ENCODE results near the gene LRRC2.

Gene LRRC2

GRCh38 chr3:46503200-46503874, 62.8 kb downstream of the LRRC2 start:
- H4K20me1 ChIP-seq (ENCODE audit: insufficient read depth, low read length) = no peaks in the 10 kb centered on the region
- H3K9me2 ChIP-seq (replicated peaks; ENCODE audit: insufficient read depth, low read length) = no peaks in the 10 kb centered on the region
- no peaks in the 10 kb centered on the region for H3F3A ChIP-seq (ENCODE audit: insufficient read depth, low read length)
- H3K9ac ChIP-seq (ENCODE audit: low read length) = no peak overlapping the region
- H3K4me3 ChIP-seq (ENCODE audit: low read length) = no peak overlapping the region
- no peak overlapping the region for H3K4me2 ChIP-seq (ENCODE audit: low read depth, low read length)
- no peaks in the 10 kb centered on the region for H3K9me3 ChIP-seq (replicated peaks; ENCODE audit: insufficient read depth, low read length)
- no peaks in the 10 kb centered on the region for H3K27me3 ChIP-seq (replicated peaks; ENCODE audit: insufficient read depth, low read length)
- DNase-seq = no peak
- H3K79me2 ChIP-seq (ENCODE audit: low read length) = no peaks in the 10 kb centered on the region
- no peaks in the 10 kb centered on the region for H3K36me3 ChIP-seq (replicated peaks; ENCODE audit: insufficient read depth, low read length)
- no peak for TF ChIP-seq EZH2phosphoT487 (IDR thresholded peaks at IDR 0.05; ENCODE audit: low read length)
- TF ChIP-seq EZH2 (optimal IDR thresholded peaks at IDR 0.05; ENCODE audit: low read depth, low read length) = no peak
- no peak for TF ChIP-seq CTCF (IDR thresholded peaks at IDR 0.05; ENCODE audit: low read length)
- no peak overlapping the region for H3K27ac ChIP-seq (ENCODE audit: low read length)
- peaks cover 25% of the 10 kb centered on the region for H3K4me1 ChIP-seq (ENCODE audit: low read length)
- H2AFZ ChIP-seq (ENCODE audit: low read length) = no peak overlapping the region

GRCh38 chr3:46501702-46502101, 64.4 kb downstream of the LRRC2 start:
- Histone ChIP-seq H3K36me3 (replicated peaks; ENCODE audit: insufficient read depth, low read length) (no peaks in the 10 kb centered on the region), H3K4me2 (ENCODE audit: low read depth, low read length) (no peak overlapping the region), H3K4me1 (ENCODE audit: low read length) (peaks cover 31% of the 10 kb centered on the region), H3F3A (ENCODE audit: insufficient read depth, low read length) (no peaks in the 10 kb centered on the region), H3K9ac (ENCODE audit: low read length) (no peak overlapping the region), H3K4me3 (ENCODE audit: low read length) (no peak overlapping the region), H3K9me2 (replicated peaks; ENCODE audit: insufficient read depth, low read length) (no peaks in the 10 kb centered on the region), H4K20me1 (ENCODE audit: insufficient read depth, low read length) (no peaks in the 10 kb centered on the region), H3K79me2 (ENCODE audit: low read length) (no peaks in the 10 kb centered on the region), H3K27me3 (replicated peaks; ENCODE audit: insufficient read depth, low read length) (no peaks in the 10 kb centered on the region), H3K27ac (ENCODE audit: low read length) (no peak overlapping the region), H2AFZ (ENCODE audit: low read length) (no peak overlapping the region), H3K9me3 (replicated peaks; ENCODE audit: insufficient read depth, low read length) (no peaks in the 10 kb centered on the region)
- DNase-seq = no peak
- TF ChIP-seq CTCF (IDR thresholded peaks at IDR 0.05; ENCODE audit: low read length) (no peak), EZH2 (optimal IDR thresholded peaks at IDR 0.05; ENCODE audit: low read depth, low read length) (no peak), EZH2phosphoT487 (IDR thresholded peaks at IDR 0.05; ENCODE audit: low read length) (no peak)

DNA sequence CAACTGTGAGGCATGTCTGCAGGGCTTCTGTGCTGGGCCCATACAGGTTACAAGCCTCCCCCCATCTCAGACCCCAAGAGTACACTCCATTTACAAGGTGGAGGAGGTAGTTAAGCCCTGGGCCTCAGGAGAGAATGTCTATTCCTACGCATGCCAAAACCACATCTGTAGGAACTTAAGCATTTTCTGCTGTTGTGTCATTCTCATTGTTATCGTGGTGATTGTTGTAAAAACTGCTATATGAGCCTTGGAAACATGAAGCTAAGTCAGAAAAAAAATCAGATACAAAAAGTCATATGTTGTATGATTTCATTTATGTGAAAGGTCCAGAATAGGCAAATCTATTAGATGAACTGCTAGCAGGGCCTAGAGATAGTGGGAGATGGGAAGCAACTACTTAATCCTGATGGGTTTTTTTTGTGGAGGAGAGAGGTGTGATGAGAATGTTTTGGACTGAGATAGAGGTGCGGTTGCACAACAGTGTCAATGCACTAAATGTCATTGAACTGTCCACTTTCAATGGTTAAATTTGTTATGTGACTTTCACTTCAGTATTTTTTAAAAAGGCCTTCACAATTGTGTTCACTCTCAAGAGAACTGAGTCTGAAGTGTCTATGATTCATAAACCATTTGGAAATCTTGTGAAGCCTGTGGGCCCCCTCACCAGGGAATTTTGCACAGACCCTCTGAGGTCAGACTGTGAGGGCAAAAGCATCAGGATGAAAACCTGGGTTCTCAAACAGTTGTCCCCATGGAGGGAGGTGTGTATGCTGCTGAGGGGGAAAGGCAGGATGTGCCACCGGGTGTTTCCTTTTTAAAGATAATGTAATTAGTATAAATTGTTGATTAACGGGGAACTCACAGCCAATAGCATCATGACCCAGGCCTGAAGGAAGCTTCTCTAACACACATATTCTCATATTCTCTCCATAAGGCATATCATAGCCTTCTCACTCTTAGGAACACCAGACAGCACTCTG, 65.2 kb downstream of the LRRC2 start:
- Histone ChIP-seq H3K9me2 (replicated peaks; ENCODE audit: insufficient read depth, low read length) (no peaks in the 10 kb centered on the region), H3K27ac (ENCODE audit: low read length) (no peak overlapping the region), H2AFZ (ENCODE audit: low read length) (no peak overlapping the region), H3K9me3 (replicated peaks; ENCODE audit: insufficient read depth, low read length) (no peaks in the 10 kb centered on the region), H3K4me3 (ENCODE audit: low read length) (no peak overlapping the region), H3K4me2 (ENCODE audit: low read depth, low read length) (no peak overlapping the region), H3K4me1 (ENCODE audit: low read length) (peaks cover 31% of the 10 kb centered on the region), H3K9ac (ENCODE audit: low read length) (no peak overlapping the region), H4K20me1 (ENCODE audit: insufficient read depth, low read length) (no peaks in the 10 kb centered on the region), H3K79me2 (ENCODE audit: low read length) (no peaks in the 10 kb centered on the region), H3K27me3 (replicated peaks; ENCODE audit: insufficient read depth, low read length) (no peaks in the 10 kb centered on the region), H3K36me3 (replicated peaks; ENCODE audit: insufficient read depth, low read length) (no peaks in the 10 kb centered on the region), H3F3A (ENCODE audit: insufficient read depth, low read length) (no peaks in the 10 kb centered on the region)
- TF ChIP-seq EZH2phosphoT487 (IDR thresholded peaks at IDR 0.05; ENCODE audit: low read length) (no peak), EZH2 (optimal IDR thresholded peaks at IDR 0.05; ENCODE audit: low read depth, low read length) (no peak), CTCF (IDR thresholded peaks at IDR 0.05; ENCODE audit: low read length) (no peak)
- DNase-seq = no peak
